HG03558 (cell line): ENCODE results near the gene UGGT2.
"Not testable (repeated sequence)": the region's sequence is repeated elsewhere in the genome, so short reads cannot be mapped to it uniquely, and the experiment has no call there.

ENCODE experiments used
- ATAC-seq: cut with Tn5 transposase; IDR thresholded peaks from one replicate; pipeline ENCODE4 v1.9.1; 2021; ENCODE audit warnings: moderate number of reproducible peaks; ENCODE audit not compliant: unreplicated experiment; ENCODE audit errors: extremely low read depth

The UGGT2 gene

DNA sequence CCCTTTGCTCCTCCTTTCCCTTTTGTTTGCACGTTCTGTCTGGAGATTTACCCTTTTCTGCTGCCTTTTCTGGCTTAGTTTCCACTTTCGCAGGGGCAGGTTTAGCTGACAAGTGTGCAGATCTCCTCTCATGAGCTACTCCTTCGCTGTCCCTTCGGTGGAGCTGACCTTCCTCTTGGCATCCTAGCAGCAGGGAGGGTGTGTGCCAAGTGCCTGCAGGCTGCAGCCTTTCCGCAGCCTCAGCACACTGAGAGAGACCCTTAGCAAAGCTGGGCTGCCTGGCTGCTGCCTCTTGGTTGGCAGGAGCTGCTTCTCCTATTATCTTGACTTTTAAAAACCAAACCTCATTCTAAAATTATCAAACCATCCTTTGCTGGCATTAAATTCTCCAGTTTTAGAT is 243.8 kb downstream of the UGGT2 start:
- no peak for ATAC-seq

DNA sequence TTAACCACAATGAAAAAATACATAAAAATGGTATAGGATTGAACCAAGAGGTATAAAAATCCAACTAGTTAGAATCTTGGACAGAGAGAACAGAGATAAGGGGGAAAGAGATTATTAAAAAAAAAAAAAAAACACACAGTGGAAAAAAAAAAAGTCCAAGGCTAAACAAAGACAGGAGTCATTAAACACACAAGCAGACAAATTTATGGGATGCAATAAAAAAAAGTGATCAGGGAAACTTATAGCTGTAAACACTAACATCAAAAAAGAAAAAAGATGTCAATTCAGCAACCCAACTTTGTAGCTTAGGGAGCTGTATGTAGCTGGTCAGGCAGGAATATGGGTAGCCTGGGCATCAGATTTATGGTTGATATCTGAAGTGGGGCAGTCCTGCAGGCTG is 247.3 kb downstream of the UGGT2 start:
- no peak for ATAC-seq

DNA sequence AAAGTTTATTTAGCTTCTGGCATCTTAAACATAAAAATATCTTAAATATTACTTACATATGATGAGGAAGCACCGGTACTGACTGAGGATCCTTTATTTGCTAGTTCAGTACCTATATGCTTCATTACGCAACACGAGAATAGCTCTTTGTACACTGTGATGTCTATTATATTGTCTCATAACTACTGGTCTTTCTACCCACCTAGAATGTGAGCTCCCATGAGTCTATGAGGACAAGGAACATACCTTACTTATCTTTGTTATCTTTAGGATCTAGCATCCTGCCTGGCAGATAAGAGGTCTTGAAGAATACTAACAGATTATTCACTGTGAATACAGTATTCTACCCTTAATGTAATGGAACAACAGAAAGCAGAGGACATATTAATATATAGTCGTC is 251.4 kb downstream of the UGGT2 start:
- ATAC-seq: no peak

DNA sequence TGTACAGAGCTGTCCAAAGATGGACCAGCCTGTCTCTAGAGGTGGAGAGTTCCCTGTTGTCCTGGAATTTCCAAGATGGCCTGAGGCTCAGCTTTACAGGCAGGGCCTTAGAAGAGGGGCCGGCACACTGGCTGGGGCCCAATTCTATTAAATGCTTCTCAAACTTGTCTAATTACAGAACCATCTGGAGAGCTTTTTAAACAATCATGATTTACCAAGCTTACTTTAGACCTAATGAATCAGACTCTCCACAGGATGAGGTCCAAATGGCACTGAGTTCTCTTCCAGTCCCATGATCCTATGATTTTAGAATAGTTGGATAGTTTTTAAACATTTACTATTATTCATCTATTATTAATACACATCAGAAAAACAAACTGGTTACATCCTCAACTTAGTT is 252.8 kb downstream of the UGGT2 start:
- ATAC-seq: no peak

DNA sequence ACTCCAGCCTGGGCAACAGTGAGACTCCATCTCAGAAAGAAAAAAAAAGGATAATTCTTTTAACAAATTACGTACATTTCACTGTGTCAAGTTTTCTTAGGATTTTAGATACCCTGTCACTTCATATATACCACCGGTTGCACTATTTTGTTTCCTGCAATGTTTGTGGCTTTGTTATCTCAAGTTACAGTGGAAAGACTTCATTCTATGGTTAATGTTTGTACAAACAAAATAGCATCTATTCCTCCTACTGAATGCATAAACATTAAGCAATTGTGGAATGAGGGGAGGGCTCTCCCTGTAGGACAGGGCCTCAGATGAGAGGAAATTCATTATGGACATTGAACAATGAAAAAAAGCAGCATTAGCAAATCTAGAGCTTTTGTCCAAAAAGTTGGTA is 256.2 kb downstream of the UGGT2 start:
- ATAC-seq: no peak

DNA sequence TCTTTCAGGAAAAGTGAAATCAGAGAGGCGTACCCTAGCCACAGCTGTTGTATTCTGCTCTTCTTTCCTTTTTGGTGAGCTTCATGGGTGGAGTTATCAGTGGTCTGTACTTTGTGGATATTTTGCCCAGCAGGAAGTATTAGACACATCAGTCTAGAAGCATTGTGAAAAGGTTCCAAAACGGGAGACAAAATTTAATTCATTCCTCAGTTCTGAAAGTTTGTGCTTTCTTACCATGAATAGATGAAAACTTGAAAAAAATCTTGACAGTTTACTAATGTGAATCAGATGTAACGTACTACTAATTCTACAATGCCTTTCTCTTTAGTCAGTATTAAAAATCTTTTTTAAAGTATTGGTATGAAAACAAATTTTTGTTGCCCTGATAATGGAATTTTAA is 259.4 kb downstream of the UGGT2 start:
- no peak for ATAC-seq

DNA sequence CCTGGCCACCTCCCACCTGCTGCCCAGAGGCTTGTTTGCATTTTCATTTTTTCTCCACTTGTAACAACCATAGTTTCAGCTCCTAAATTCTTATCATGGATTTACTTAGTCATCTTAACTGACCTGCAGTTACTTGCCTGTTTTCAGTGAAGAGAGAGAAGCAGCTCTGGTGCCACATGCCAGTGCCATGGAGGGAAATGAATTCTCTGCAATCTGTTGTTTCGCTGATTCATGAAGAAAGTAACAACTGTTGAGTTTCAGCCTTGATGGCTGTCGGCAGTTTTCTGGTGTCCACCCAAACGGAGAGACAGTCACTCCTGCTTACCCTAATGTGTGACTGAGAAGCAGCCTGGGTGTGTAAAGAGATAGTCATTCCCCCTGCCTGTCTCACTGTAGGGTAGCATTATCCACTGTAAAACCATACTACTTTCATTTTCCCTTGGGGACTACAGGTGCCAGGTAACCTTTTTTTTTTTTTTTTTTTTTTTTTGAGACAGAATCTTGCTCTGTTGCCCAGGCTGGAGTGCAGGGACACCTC is 260.1 kb downstream of the UGGT2 start:
- no peak for ATAC-seq

DNA sequence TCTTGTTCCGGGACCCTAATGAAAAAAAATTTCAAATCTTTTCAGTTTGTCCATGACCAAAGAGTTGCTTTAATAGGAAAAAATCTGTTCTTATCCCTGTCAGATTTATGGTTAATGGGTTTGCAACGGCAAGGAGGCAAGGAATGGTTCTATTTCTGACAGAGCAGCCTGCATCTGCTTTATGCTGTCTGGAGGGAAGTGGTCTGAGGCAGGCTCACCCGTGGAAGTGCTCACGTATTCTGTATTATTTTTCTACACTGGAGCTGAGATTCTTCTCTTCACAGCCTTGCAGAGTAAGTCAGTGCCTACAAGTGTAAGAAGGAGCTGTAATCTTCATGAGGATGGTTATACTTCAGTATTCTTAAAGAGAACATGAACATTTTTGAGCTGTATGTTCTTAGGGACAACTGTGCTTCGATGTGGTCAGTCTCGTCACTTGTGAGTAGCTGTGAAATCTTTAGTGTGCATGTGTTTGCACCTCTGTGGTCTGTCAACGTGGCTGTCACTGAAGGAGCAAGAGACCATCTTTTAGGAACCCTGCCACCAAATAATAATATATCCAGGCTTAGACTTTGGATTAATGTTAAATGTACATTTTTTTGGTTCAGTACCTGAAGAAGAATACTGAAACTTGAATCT is 262.0 kb downstream of the UGGT2 start:
- ATAC-seq: no peak

DNA sequence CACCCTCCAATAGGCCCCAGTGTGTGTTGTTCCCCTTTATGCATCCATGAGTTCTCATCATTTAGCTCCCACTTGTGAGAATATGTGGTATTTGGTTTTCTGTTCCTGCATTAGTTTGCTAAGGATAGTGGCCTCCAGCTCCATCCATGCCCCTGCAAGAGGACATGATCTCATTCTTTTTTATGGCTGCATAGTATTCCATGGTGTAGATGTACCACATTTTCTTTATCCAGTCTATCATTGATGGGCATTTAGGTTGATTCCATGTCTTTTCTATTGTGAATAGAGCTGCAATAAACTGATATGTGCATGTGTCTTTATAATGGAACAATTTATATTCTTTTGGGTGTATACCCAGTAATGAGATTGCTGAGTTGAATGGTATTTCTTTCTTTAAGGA is 263.9 kb downstream of the UGGT2 start:
- ATAC-seq: not testable (repeated sequence)

DNA sequence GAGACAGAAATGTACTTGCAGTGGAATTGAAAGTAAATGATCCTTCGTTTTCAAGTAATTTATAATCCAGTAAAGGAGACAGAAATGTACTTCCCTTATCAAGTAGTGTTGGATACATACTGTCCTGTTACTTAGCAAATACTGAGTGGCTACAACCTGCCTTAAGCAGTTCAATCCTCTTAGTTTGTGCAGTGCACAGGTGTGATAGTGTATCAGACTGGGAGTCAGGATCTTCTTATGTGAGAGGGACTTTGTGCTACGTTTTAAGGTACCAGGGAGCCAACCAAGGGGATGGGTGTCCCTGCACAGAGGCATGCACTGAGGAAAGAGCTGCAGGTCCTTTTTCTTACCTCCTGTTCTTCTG is 265.1 kb downstream of the UGGT2 start:
- no peak for ATAC-seq

DNA sequence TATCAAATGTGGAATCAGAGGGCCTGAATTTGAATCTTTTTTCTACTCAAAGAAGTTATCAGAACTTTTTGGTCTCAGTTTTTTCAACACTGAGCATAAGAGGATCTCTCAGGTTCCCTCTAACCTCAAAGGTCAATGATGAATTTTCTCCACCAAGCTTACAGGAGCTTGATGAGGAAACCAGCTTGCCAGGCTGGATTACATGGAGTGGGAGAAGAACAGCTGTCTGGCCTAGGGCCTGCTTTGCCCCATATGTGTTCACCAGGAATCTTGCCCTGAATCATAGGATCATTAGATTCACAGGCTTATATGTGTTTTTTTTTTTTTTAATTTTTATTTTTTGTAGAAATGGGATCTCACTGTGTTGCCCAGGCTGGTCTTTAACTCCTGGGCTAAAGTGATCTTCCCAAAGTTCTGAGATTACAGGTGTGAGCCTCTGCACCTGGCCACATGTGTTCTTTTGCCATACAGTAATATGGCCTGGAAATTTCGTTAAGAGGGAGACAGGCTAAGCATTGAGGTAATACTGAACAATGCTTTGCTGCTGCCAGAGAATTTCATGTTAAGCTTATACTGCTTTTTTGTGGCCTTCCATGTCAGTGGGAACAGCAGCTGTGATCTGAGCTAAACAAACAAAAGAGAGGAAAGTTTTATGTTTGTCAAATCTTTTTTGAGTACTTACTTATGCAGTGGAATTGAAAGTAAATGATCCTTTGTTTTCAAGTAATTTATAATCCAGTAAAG is 265.7 kb downstream of the UGGT2 start:
- ATAC-seq: no peak

DNA sequence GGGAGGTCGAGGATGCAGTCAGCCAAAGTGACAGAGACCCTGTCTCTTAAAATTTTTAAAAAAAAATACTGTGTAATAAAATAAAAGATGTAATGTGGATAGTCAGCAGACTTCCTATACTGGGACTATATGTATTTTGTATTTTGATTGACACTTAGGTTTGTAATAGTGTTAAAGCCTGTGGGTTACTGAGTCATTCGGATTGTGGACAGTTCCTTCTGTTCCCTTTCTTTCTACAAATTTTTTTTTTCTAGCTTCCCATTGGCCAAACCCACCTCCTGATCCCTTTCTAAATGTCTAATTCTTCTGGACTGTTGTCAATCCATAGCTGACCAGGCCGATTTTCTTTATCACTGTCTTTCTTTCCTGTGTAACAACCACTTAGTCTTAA is 268.3 kb downstream of the UGGT2 start:
- no peak for ATAC-seq

DNA sequence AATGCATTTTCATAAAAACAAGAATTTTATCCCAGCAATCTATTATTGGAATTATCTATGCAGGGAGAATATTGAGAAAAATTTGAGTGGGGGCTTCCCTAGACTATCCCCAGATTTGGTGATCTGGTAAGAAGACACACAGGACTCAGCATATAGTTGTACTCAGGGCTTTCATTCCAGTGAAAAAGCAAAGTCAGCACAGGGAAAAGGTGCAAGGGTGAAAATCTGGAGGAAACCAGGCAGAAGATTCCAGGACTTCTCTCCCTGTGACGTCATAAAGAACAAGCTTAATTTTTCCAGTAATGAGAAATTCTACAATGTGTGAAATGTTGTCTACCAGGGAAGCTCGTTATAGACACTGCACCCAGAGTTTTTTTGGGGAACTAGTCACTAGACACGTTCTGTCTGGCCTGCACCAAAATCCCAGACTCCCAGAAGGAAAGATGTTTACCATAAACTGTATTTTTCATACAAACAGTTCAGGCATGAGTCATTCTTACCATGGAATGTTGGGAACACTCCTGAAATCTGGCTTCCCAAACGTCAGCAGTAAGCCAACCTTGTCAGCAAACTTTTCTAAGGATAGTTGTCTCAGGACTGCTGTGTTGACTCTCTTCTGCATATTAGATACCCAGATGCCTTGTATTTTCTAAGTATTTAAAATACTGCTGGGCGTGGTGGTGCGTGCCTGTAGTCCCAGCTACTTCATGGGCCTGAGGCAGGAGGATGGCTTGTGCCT is 268.9 kb downstream of the UGGT2 start:
- ATAC-seq: no peak

DNA sequence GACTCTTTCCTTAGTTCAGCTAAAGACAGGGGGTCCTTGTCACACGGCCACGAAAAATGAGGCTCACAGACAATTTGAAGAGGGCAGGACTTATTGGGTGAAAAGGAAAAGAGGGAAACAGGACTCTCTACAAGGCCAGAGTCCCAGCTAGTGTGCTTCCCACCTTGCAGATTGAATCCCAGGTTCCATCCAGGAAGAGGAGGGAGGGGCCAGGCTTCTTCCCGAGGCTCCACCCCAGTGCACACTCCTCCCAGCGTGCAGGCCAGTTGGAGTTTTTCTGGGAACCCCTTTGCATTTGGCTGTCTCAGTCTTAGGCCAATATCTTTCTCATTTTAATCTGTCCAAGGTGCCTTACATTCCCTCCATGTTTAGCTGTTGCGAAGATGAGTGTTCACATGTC is 269.5 kb downstream of the UGGT2 start:
- ATAC-seq: no peak

DNA sequence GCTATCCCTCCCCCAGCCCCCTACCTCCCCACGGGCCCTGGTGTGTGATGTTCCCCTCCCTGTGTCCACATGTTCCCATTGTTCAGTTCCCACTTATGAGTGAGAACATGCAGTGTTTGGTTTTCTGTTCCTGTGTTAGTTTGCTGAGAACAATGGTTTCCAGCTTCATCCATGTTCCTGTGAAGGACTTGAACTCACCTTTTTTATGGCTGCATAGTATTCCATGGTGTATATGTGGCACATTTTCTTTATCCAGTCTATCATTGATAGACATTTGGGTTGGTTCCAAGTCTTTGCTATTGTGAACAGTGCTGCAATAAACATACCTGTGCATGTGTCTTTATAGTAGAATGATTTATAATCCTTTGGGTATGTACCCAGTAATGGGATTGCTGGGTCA is 271.3 kb downstream of the UGGT2 start:
- ATAC-seq: not testable (repeated sequence)

DNA sequence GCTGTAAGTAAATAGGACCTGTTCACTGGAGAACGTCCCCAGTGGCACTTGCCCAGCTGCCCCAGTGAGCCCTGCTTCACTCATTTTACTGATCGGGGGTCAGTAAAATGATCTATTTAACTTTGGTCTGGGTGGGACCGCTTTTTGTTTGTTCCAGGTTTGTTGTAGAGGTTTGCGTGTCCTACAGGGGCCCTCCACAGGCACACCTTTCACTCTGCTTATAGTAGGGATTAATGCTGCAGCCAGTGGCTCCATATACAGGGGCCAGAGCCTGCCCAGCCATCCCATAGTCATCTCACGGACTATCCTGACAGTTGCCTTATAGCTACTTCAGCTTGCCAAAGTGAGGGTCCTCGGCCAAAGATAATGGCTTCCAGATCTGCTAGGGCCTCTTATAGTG is 272.2 kb downstream of the UGGT2 start:
- no peak for ATAC-seq

DNA sequence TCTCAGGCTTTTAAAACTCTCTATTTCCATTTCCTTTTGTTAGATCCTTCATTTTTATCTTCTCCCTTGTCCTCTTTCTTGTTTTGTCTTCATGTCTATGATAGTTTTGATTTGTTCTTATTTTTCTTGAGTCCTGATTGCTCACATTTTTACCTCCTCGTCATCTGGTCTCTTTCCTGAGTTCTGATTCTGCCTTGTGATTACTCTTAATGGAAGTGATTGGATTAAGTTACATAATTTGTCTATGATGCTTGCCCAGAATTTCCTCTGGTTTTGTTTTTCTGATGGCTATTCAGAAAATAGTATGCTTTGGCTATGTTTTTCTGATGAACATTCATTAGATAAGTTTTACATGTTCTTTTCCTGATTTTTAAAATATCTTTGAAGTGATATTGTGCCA is 273.7 kb downstream of the UGGT2 start:
- no peak for ATAC-seq

DNA sequence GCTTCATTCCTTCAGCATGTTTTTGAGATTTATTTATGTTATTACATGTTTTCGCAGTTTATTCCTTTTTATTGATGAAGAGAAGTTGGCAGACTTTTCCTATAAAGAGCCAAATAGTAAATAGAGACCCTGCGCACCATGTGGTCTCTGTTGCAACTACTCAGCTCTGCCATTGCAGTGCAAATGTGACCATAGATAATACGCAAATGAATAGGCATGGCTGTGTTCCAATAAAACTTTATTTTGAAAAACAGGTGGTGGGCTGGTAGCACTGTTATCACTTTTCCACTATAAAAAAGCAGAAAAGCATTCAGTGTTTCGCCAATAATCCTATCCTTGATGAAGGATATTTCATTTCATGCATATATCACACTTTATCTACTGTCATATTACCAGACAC is 281.3 kb downstream of the UGGT2 start:
- ATAC-seq: no peak

DNA sequence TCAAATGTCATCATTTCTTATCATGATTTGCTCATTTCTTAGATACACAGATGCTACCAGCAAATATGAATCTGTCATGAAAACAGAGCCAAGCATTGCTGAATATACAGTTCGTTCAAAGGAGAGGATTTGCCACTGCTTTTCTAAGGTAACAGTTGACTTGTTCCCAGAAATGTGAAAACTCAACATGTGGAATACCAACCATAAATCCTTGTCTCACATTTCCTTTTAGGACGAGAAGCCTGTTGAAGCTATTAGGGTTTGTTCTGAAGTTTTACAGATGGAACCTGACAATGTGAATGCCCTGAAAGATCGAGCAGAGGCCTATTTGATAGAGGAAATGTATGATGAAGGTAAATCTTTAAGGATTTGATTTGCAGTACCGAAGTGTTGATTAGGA is 289.6 kb downstream of the UGGT2 start:
- ATAC-seq: no peak

DNA sequence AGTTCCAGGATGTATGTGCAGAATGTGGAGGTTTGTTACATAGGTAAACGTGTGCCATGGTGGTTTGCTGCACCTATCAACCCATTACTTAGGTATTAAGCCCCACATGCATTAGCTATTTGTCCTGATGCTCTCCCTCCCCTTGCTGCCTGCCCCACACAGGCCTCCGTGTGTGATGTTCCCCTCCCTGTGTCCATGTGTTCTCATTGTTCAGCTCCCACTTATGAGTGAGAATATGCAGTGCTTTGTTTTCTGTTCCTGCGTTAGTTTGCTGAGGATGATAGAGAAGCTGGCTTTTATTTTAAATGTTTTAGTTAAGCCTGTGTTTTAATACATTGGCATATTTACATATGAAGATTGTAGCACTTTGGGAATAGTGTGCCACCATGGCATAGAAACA is 290.6 kb downstream of the UGGT2 start:
- not testable (repeated sequence) for ATAC-seq

DNA sequence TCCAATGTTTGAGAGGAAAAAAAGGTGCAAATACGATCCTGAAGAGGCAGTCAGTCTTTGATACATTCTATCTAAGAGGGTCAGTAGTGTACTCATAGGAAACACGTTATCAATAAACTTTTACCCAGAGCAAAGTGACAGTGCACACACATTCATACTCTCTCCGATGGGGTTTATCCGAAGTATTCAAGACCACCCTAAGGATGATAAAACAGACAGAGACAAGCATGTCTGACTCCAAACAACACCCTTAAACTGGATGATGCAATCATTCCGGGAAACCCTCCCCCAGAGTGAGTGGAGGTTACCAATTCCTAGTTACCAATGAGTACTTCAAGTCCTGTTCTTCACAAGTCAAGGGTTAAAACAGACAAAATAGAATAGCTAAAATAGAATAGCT is 297.1 kb downstream of the UGGT2 start:
- no peak for ATAC-seq
